22Rv1 (cell line): ENCODE results near the gene CLCA2.

Experiments used
- CTCF ChIP-seq: fragments of 450-650 bp; IDR thresholded peaks from 2 replicates; pipeline ENCODE4 v1.5.1; 2017; ENCODE audit warnings: mild to moderate bottlenecking
- ZFX ChIP-seq: fragments of 450-650 bp; IDR thresholded peaks from 2 replicates; pipeline ENCODE4 v1.6.1; 2017; ENCODE audit warnings: antibody characterized with exemption, borderline replicate concordance

GRCh38 chr1:86450847-86451246, 26.9 kb downstream of the CLCA2 start:
- TF ChIP-seq CTCF (no peak), ZFX (no peak)
